ENCODE measurements around the gene CDH12.

CDH12 gene

DNA sequence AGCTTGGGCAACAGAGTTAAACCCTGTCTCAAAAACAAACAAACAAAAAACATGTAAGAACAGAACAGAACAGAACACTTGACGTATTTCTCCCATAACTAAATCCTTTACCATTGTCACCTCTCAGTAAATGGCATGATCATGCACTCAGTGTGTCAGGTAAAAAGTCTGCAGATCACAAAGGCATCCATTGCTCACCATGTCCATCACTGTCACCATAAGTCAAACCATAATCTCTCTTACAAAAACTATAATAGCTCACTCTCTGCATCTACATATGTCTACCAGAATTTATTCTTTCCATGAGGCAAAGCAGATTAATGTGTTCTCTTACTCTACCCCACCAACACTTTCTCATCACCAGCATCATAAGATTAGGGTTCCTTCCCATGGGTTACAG, 387.5 kb downstream of the CDH12 start:
- no peaks in the 10 kb centered on the region for H3K27me3 ChIP-seq (ENCODE audit: insufficient read depth, poor library complexity, severe bottlenecking)
- H3K4me3 ChIP-seq (replicated peaks; ENCODE audit: insufficient read depth, low read length): no peak overlapping the region
- no peak for DNase-seq (ENCODE audit: low read depth in 1 of 2, low spot score in 1 of 2)
- TF ChIP-seq, protein P1, sequence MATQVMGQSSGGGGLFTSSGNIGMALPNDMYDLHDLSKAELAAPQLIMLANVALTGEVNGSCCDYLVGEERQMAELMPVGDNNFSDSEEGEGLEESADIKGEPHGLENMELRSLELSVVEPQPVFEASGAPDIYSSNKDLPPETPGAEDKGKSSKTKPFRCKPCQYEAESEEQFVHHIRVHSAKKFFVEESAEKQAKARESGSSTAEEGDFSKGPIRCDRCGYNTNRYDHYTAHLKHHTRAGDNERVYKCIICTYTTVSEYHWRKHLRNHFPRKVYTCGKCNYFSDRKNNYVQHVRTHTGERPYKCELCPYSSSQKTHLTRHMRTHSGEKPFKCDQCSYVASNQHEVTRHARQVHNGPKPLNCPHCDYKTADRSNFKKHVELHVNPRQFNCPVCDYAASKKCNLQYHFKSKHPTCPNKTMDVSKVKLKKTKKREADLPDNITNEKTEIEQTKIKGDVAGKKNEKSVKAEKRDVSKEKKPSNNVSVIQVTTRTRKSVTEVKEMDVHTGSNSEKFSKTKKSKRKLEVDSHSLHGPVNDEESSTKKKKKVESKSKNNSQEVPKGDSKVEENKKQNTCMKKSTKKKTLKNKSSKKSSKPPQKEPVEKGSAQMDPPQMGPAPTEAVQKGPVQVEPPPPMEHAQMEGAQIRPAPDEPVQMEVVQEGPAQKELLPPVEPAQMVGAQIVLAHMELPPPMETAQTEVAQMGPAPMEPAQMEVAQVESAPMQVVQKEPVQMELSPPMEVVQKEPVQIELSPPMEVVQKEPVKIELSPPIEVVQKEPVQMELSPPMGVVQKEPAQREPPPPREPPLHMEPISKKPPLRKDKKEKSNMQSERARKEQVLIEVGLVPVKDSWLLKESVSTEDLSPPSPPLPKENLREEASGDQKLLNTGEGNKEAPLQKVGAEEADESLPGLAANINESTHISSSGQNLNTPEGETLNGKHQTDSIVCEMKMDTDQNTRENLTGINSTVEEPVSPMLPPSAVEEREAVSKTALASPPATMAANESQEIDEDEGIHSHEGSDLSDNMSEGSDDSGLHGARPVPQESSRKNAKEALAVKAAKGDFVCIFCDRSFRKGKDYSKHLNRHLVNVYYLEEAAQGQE (IDR thresholded peaks at IDR 0.05; ENCODE audit: insufficient replicate concordance, low read depth): no peak
- TF ChIP-seq SPI1 (IDR thresholded peaks at IDR 0.05; ENCODE audit: borderline replicate concordance, low read depth) (no peak), GABPA (IDR thresholded peaks at IDR 0.05; ENCODE audit: low read depth) (no peak), POLR2AphosphoS5 (IDR thresholded peaks at IDR 0.05; ENCODE audit: low read depth) (no peak)
- TF ChIP-seq, protein P2, sequence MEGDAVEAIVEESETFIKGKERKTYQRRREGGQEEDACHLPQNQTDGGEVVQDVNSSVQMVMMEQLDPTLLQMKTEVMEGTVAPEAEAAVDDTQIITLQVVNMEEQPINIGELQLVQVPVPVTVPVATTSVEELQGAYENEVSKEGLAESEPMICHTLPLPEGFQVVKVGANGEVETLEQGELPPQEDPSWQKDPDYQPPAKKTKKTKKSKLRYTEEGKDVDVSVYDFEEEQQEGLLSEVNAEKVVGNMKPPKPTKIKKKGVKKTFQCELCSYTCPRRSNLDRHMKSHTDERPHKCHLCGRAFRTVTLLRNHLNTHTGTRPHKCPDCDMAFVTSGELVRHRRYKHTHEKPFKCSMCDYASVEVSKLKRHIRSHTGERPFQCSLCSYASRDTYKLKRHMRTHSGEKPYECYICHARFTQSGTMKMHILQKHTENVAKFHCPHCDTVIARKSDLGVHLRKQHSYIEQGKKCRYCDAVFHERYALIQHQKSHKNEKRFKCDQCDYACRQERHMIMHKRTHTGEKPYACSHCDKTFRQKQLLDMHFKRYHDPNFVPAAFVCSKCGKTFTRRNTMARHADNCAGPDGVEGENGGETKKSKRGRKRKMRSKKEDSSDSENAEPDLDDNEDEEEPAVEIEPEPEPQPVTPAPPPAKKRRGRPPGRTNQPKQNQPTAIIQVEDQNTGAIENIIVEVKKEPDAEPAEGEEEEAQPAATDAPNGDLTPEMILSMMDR (IDR thresholded peaks at IDR 0.05; ENCODE audit: insufficient read depth, low read length): no peak
- H3K27ac ChIP-seq (replicated peaks): no peak overlapping the region

DNA sequence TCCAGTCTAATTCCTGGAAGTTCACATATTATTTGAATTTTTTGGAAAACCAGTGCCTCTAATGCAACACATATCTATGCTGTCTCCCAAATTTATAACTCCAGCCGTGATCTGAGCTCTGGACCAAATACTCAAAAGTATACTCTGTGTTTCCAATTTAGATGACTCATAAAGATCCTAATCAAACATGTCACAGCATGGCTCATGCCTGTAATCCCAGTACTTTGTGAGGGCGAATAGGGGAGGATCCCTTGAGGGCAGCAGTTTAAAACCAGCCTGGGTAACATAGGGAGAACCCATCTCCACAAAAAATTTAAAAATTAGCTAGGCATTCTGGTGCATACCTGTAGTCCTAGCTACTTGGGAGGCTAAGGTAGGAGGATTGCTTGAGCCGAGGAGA, 388.0 kb downstream of the CDH12 start:
- H3K4me3 ChIP-seq (replicated peaks; ENCODE audit: insufficient read depth, low read length): no peak overlapping the region
- H3K27ac ChIP-seq (replicated peaks): no peak overlapping the region
- no peaks in the 10 kb centered on the region for H3K27me3 ChIP-seq (ENCODE audit: insufficient read depth, poor library complexity, severe bottlenecking)
- TF ChIP-seq, protein P1 (IDR thresholded peaks at IDR 0.05; ENCODE audit: insufficient replicate concordance, low read depth): no peak
- TF ChIP-seq GABPA (IDR thresholded peaks at IDR 0.05; ENCODE audit: low read depth) (no peak), POLR2AphosphoS5 (IDR thresholded peaks at IDR 0.05; ENCODE audit: low read depth) (no peak), SPI1 (IDR thresholded peaks at IDR 0.05; ENCODE audit: borderline replicate concordance, low read depth) (no peak)
- TF ChIP-seq, protein P2 (IDR thresholded peaks at IDR 0.05; ENCODE audit: insufficient read depth, low read length): no peak
- DNase-seq (ENCODE audit: low read depth in 1 of 2, low spot score in 1 of 2): no peak

DNA sequence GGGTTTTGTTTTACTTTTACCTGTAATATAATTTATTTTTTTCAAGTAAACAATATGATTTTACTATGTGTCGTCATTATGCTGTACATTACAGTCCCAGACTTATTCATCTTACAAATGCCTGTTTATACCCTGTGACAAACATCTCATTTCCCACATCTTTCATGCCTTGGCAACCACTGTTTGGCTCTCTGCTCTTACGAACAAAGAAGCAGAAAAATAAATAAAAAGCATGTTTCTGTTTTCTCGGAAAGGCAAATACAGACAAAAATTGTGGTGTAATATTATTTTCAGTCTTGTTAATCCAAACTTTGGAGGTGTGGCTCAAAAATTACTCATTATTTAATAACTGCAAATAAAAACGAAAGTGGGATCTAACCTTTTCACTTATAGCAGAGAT, 393.0 kb downstream of the CDH12 start:
- Histone ChIP-seq H3K4me3 (replicated peaks; ENCODE audit: insufficient read depth, low read length) (no peak overlapping the region), H3K27ac (replicated peaks) (no peak overlapping the region), H3K27me3 (ENCODE audit: insufficient read depth, poor library complexity, severe bottlenecking) (no peaks in the 10 kb centered on the region)
- TF ChIP-seq, protein P2 (IDR thresholded peaks at IDR 0.05; ENCODE audit: insufficient read depth, low read length): no peak
- TF ChIP-seq, protein P1 (IDR thresholded peaks at IDR 0.05; ENCODE audit: insufficient replicate concordance, low read depth): no peak
- no peak for TF ChIP-seq GABPA (IDR thresholded peaks at IDR 0.05; ENCODE audit: low read depth)
- no peak for TF ChIP-seq POLR2AphosphoS5 (IDR thresholded peaks at IDR 0.05; ENCODE audit: low read depth)
- no peak for TF ChIP-seq SPI1 (IDR thresholded peaks at IDR 0.05; ENCODE audit: borderline replicate concordance, low read depth)
- no peak for DNase-seq (ENCODE audit: low read depth in 1 of 2, low spot score in 1 of 2)
